Mesenteric fat pad (tissue), 1 donor: ENCODE data around the gene EML1. TPM values are rescaled to one million over a fixed set of nuclear protein-coding genes. Genes with fewer than 3 reads are reported as not detected.

ENCODE experiments used
- DNase-seq: peaks from one replicate; pipeline ENCODE4 v3.0.0-alpha.2; 2020; ENCODE audit warnings: low spot score
- total RNA-seq: library from RNA; stranded (reverse); fragmentation: NEBNext Ultra II Directional; extraction: Animal tissue kit (Norgen Biotek cat#: 25700); gene quantifications from one replicate; pipeline ENCODE4 v1.2.1, GENCODE V29; 2021
- donor health status: DM: yes; HTN: yes; CAD: no.

EML1 gene
- total RNA-seq, 1 donor from 2014 or later: 32.5 TPM

DNA sequence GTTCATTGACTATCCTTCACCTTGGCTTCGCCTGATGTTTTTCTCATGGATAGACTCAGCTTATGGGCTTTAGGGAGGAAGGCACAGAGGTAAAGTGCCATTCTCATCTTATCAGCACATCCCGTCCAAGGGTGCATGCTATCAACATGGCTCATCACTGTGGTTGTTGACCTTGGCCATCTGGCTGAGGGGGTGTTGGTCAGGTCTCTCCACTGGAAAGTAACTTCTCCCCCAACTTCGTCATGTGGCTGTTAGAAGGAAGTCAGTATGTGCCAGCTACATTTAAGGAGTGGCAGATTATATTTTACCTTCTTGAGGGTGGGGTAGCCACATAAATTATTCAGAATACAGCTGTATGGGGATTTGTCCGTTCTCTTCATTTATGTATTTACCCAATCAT lies 68.9 kb downstream of the EML1 start:
- no peak for DNase-seq

DNA sequence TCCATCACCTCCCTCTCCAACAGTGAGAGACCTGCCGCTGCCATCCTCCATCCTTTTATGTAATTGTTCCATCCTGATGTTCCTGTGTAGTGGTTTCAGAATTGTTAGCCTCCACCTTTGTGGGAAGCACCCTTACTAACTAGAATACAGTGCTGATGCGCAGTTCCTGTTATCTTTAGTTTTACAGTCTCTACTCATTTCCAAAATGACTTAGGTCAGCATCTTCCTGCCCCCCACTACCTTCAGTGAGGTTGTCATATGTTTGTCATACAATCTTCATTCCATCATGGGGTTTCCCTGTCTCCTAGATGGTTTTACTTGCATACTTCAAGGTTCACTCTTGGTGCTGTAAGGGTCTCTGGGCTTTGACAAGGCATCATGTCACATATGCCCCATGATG lies 69.8 kb downstream of the EML1 start:
- no peak for DNase-seq

DNA sequence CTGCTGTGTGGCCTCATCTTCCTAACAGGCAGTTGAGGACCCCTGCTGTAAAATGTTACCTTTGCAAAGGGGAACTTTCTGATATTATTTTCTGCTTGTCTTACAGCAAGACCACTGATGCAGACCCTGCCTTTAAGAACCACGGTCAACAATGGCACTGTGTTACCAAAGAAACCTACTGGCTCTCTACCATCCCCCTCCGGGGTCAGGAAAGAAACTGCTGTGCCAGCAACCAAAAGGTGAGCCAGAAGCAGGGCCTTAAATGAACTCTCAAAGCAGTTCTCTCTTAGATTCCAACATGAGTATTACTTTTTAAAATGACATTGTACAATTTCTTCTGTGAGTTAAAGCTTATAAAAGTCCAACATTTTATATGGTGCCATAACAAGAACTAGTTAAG lies 72.2 kb downstream of the EML1 start:
- DNase-seq: no peak

DNA sequence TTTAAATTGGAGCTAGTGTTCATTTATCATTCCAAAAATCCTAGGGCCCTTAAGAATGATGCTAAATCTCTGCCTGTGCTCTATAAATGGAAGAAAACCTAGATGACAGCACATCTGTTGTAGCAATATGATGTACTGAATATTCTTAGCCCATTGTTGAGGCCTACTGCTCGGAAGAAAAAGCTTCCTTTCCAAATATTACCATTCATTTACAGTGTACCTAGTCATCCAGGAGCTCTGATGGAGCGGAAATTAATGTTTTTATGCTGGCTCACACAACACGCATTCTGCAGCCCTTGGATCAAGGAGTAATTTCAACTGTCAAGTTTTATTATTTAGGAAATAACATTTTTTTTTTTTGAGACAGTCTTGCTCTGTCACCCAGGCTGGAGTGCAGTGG lies 77.4 kb downstream of the EML1 start:
- no peak for DNase-seq

DNA sequence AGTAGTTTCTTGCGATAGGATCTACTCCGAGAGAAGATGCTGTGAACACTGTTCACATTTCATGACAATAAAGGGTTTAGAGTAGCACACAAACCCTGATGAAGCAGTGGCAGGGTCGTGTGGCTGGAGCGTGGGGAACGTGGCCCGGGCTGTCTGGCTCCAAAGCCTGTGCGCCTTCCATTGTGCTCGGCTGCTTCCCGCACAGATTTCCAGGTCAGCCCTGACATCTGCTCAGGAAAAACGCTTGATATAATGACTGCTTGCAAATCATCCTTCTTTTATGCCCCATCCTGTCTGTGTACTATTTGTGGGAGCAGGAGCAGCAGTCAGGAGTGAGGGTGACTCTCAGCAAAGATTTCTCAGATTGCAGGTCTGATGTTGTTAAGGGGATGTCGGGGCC lies 78.6 kb downstream of the EML1 start:
- DNase-seq: no peak

DNA sequence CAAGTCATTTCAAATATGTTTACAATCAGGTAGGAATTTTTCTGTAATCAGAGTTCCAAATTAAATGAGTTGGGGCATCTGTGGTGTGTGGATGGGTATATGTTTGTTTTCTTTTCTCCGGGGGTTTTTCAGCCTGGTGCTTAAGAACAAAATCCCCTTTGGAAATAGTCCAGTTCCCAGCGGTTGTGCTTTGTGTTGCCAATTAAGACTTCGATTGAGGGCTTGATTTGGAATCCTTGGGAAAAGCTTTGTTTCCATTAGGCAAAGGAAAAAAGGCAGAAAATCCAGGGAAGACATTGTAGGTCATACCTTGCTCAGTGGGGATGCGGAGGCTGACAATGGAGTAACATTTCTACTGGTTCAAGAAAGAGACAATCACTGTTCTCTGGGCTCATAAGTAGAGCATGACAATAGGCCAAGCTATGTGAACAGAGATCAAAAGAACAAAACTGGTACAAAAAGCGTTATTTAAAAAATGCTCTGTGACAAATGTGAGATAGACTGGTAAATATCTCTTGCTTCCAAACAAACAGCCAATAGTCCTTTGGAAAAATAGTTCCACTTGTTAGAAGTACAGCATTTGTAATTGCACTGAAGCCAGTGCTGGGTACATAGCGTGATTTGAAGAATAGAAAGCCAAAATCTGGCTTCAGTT lies 79.7 kb downstream of the EML1 start:
- no peak for DNase-seq

DNA sequence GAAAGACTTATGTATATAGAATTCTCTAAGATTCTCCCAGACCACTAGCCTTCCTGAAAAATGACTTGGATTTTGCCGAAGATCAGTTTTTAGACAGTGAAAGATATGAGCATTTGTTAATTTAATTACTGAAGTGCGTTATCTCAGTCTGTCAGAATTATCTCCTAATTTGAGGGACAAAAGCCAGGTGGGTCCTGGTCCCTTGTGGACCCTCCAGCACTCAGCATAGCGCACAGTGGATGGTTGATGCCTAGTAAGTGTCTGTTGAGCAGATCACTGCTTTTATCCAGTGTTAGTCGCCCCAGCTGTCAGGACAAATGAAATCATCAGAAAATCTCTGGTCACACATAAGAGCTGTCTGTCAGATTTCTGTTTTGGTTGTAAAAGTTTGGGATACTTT lies 80.4 kb downstream of the EML1 start:
- no peak for DNase-seq

DNA sequence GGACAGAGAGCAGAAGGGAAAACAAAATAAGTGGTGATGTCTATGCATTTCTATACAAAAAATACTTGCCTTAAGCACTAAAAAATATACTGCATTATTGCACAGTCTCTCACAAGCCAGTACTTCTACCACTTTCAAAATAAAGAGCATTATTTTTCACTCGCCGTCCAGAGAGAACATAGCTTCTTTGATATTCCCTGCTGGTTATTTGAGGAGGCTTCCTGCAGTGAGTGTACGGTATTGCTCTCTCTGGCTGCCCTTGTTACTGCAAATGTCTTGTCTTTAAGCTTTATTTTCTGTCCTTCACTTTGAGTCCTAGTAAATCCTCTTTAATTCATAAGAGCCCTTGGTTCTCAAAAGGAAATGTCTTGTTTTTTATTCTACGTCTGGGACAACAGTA lies 81.1 kb downstream of the EML1 start:
- DNase-seq: no peak

DNA sequence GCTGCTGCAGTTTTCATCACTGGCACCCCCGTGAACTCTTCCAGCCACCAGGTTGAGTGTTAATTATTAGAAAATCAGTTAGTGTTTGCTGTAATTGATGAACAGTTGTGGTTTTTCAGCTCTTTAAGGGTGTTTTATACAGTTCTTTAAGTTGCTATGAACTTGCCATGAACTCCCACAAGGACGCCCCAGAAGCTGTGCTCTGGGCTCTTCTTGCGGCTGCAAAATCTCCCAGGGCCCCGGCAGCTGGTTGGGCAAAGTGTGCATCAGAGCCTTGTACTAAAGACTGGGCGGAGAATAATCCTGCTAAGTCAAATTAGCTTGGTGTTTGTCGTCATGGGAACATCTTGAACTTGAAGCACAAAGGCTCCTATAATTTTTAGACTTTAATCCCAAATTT lies 82.2 kb downstream of the EML1 start:
- DNase-seq: no peak

DNA sequence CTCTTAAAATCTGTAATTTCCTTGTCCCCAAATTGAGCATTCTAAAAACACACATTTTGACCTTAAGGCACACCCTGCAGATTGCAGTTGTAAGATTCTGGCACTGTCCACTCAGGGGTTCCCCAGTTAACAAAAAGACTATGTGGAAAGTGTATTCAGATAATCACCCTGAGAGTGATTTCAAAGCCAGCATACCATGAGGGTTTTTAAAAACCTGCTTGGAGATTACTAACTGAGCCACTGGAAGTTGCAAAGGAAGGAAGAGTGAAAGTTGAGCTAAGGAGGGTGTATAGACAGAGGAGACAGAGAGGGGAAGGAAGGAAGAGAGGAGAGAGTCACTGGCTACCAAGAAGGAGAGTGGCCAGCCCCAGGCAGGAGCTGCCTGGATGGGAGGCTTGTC lies 82.6 kb downstream of the EML1 start:
- no peak for DNase-seq

DNA sequence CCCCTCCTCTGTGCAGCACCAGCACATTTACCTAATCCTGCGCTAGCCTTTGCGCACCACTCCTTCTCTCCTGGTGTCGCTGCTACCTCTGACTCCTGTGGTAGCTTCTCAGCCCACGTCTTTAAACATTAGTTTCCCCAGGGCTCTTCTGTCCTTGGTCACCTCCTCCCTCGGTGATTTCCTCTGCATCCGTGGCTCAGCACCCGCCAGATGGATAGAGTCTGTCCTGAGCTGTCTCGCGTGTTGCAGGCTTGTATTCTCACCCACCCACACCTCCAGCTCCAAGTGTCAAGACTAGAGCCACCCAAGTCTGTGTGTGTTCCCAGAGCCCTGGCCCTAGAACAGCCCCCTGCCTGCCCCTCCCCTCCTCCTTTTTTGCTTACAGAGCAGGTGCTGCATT lies 83.2 kb downstream of the EML1 start:
- DNase-seq: no peak

DNA sequence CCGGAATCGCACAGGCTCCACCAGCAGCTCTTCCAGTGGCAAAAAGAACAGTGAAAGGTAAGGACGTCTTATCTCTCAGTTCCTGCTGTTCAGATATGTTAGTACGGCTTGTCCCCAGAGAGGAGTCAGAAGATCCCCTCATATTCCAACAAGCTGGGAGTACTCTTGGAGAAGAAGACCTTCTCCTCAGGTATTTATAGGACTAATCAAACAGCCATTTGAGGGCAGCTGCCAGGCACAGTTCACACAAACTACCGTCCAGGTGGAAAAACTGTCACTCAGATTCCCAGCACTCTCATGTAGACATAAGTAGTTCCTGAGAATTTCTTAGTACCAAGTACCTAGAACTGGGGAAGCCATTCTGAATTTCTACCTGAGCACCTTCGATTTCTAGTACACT lies 85.3 kb downstream of the EML1 start:
- no peak for DNase-seq

DNA sequence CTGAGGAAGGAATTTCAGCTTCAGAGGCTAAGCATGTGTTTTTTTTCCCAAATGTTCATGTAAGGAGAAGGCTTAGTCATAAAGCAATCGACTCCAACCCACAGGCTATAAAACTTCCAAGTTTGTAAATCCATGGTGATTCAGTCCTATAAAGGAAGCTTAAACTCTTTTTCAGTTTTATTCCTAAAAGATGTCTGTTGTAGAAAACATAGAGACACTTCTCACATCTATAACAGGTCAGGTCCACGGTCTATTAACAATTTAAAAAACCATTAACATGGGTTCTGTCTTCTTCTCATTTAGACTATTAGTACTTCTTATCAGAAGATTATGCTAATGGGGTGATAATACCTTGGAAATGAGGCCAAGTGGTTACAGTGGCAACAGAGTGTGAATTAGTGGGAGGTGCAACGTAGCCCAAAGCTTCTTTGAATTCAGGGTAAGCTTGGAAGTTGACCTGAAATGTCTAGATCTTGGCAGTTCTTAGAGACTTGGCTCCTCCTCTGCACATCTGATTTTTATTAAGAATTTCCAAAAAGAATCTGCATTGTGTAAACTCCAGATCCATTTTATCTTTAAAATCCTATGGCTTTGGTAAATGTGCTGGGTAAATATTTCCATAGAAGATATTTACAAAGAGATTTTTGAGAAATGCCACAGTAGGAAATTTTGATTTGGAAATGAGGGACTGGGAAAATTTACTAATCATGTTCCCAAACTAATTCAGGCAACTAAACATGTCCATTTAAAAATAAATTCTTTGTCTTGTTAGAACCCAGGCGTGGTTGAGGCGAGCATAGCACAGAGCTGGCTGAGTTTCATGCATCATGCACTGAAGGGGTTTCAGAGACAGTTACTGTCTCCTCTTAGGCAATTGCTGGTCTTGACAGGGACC lies 86.4 kb downstream of the EML1 start:
- DNase-seq: no peak

DNA sequence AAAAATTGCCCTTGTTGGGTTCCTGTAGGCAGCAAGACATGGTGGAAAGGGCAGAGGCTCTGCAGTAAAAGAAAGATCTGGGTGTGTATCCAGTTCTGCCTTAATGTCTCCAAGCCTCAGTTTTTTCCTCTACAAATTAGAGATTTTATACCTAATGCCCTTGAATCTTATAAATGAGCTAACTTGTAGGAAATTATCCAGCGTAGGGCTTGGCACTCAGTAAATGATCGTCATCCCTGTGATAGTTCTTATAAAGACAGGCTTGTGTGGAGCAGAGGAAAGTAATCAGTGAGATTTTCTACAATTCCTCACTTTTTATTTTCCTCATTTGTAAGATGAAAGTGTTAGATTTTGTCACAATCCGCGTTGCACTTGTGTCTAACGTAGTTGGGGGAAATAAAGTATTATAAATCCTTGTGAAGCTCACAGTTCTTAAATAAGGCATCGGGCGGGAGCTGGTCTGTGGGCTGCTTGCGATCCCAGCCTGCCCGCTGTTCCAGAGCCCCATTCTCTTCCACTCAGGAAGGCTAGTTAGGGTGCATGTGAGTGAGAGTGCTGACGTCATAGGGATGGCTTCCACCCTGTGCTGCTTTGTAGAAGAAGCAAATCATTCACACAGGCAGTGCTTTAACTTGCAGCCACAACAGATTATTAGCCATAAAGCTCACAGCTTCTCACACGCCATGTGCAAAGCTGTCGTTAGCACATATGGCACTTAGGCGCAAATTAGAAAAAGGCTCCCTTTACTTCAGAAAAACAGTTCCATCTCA lies 87.6 kb downstream of the EML1 start:
- no peak for DNase-seq

DNA sequence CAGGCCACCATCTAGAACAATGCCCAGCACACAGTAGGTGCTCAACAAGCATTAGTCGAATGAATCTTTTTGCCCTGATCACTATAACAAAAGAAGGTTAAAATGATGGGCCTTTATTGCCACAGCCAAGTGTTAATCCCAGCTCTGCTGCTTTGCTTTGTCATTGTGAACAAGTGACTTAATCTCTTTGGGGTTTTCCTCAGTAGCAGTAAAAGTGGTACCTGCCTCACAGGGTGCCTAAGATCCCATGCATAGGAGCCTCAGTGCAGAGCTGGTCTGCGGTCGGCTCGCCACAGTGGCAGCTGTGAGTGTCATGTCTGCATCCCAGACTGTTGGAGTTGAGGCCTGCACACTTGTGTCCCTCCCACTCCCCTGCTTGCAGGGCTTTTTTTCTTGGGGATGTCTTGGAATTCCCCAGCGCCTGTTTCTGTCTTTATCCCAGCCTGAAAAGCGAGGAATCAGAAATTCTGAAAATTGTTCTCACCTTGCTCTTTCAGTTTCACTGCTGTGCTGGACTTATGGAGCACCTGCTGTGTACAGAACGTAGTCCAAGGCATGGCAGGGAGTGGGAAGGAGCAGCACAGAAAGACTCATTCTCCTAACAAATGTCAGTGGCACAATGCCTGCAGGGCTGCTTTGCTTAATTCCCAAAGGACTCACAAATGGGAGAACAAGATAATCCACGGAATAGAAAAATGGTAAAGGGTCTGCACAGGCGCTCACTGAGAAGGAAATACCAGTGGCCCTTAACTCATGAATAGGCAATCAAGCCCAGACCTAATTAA lies 90.8 kb downstream of the EML1 start:
- DNase-seq: no peak

DNA sequence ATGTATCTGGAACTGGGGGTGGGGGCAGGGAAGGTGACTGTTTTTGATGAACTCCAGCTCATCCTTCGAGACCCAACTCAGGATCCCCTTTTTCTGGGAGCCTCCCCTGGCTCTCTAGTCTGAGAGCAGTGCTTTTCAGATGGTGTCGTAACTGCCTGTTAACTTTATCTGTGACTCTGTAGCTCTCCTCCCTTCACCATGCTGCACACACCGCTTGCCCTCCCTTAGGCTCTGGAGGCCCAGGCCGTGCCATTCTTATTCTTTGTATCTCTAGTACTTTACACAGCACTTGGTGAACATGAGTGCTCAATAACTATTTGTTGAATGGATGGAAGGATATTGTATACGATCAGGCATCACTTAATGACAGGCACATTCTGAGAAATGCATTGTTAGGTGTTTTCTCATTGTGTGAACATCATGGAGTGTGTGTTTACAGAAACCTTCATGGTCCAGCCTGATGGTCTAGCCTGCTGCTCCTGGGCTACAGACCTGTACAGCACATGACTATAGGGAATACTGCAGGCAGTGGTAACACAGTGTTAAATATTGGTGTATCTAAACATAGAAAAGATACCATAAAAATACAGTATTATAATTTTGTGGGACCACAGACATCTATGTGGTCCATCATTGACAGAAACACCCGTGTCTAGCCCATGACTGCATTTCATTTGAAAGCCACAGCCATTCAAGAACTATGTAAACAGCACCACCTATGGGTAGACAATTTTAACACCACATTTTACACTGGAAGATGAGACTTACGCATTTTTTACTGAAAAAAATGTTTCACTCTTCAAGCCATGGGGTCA lies 91.8 kb downstream of the EML1 start:
- DNase-seq: no peak

DNA sequence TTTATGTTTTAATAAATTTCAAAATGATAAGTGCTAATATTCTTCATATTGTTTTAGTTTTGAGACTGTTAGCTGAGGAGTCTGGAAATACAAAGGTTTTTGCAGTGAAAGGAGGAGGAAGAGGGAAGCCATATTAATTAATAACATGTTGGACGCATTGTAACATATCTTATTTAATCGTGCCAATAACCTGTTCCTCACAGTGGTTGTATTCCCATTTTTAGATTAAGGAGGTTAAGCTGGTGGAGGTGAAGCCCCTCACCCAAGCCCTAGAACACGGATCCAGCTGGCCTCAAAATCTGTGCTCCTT lies 92.4 kb downstream of the EML1 start:
- DNase-seq: no peak

DNA sequence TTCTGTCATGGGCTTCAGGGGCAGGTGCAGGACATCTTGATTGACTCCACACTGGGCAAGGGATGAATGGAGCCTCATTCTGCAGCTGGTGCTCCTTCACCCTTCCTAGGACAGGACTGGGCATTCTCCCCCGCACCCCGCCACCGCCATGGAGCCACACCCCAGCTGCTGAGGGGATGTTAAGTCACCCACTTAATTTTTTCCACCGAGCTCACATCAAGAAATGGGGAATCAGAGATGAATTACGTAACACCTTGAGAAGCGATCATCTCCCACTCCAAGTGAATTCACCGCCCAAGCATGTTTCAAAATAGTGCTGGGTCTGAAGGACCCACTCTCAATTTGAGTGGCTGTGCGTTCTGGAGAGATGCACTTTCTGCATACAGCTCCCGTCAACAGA lies 94.2 kb downstream of the EML1 start:
- no peak for DNase-seq

DNA sequence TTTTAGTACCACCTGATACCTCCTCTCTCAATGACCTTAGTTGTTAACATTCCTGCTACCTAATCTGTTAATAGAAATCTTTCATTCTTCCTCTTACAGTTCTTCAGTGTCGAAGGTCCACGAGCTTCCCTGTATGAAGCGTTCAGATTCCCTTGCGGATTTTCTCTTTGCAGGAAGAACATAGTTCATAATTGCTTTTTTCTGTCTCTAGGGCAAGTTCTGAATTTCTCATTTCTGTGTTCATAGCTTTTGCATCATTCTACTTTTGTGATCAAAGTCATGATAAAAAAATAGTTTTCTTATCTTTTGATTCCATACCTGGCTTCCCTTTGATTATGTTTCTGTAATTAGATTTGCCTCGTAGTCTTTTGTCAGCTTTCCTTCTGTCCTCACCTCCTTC lies 94.9 kb downstream of the EML1 start:
- no peak for DNase-seq

DNA sequence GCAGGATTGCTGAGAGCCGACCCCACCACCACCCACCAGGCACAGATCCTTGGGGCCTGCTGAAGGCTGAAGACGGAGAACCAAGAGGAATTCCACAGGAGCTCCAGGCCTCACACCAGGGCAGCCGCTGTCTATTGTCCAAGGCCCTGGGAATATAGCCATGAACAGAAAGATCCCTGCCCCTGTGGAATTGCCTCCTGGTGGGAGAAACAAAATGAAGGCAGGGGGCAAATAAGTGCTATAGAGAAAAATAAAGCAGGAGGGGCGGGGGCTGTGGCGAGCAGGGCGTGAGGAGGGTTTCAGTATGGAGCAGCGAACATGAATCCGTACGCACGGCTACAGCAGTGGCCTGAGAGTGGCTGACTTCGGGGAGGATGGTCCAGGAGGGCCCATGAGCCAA lies 96.1 kb downstream of the EML1 start:
- DNase-seq: no peak

DNA sequence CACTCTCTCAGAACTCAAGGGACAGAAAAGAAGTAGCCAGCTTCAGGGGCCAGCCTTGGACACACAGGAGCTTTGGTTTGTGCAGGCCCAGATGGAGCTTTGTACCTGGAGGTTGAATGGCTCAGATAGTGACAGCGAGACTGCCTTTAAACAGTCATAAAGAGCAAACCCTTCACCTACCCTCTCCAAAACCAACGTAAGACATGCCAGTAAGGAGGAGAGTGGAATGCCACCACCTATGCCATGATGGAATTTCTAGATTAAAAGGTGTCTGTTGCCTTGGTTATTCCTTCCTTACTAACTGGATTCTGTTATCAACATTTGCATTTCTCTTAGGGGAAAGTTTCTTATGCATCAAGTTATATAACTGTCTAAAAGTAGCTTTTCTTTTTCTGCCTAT lies 98.1 kb downstream of the EML1 start:
- DNase-seq: no peak
